ENCODE results near the gene ZNF844. TPM values are rescaled to one million over a fixed set of nuclear protein-coding genes. Genes with fewer than 3 reads are reported as not detected.

Gene ZNF844
- total RNA-seq = 0.56 and 1.1 TPM in 2 replicates

DNA sequence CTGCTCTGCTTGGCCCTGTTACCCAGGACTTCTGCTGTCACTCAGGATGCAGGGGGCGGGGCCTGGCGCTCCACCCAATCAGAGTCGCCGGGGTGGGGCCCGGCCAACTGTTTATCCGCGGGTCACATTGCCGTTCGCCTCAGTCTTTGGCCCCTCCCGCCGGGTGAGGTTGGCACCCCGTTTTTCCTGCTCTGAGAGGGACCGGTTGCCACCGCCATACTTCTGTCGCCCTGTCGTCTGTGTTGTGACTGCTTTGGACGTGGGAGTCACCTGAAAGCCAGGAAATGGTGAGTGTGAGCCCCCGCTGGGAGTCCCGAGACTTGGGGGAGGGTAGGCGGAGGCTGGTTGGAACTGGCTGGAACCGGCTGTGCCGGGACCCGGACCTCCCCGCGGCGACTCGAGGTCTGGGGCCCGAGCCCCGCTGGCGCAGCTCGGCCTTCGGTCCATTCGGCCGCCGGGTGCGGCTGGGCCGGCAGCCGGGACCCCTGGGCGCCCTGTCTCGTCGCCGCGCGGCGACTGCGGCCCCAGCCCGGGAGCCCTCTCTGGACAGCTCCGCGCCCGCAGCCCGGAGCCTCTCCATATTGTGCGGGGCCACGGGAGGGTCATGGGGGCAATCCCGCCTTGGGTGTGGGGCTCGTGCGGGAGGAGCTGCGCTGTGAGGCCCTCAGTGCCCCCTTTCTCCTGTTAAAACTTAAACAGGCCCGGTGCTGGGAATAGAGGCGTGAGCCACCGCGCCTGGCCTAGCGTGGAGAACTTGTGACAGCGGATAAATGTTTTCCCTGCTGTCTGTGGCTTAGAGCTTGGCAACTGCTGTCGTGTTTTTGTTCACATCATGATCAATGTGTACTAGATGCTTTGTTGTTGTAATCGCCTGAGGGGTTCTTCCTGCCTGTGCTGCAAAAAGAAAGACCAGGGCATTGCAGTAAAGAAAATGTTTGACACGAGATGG, at the start of gene ZNF844:
ZNF844 (plus strand) TSS at position 142 of the 949 bp plus-strand sequence; CDS start at position 285, 143 bp downstream.

DNA sequence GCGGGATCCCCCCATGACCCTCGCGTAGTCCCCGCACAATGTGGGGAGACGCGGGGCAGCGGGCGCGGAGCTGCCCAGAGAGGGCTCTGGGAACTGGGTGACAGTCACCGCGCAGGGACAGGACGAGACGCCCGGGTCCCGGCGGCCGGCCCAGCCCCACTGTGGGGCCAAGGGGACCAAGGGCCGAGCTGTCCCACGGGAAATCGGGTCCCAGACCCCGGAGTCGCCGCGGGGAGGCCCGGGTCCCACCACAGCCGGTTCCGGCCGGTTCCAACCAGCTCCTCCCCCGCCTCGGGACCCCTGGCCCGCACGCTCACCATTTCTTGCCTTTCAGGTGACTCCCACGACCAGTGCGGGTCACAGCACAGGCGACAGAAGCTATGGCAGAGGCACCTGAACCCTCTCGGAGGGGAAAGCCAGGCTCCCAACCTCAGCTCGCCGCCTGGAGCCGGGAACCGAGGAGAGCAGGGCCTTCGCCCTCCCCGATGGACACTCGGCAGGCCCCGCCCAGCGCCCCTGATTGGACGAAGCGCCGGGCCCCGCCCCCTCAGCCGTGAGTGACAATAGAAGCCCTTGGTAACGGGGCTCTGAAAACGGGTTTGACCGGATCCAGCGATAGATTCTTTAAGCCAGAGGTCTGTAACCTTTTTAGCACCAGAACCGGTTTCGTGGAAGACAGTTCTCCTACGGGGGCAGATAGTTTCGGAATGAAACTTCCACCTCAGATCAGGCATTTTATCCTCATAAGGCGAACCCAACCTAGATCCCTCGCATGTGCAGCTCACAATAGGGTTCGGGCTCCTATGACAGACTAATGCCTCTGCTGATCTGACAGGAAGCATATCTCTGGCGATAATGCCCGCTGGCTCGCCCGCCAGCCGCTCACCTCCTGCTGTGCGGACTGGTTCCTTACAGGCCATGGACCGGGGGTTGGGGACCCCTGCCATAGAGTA, 29.0 kb upstream of the ZNF844 start, which contains the start of gene ZNF433:
ZNF433 (minus strand) TSS at position 460 of the 953 bp plus-strand sequence; CDS start at position 320, 140 bp downstream.

DNA sequence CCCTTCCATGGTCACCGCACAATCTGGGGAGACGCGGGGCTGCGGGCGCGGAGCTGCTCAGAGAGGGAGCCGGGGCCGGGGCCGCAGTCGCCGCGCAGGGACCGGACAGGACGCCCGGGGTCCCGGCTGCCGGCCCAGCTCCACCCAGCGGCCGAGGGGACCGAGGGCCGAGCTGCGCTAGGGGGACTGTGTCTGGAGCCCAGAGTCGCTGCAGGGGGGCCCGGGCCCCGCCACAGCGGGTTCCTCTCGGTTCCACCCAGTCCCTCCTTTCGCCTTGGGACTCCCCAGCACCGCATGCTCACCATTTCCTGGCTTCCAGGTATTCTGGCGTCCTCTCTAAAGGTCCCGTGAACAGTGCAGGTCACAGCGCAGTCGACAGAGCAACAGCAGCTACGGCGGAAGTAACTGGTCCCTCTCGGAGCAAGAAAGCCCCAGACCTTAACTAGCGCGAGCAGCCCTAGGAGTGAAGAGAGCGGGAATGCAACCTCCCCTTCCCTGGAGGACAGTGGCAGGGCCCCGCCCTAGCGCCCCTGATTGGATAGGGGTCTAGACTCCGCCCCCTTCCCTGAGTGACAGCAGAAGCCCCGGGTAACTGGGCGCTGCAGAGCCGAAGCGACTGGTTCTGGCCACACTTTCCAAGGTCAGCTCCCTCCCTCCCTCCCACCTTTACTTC, 11.9 kb upstream of the ZNF844 start, which contains the start of gene ZNF878:
ZNF878 (minus strand) TSS at position 465 of the 673 bp plus-strand sequence; CDS start at position 305, 160 bp downstream.

Other genes with a start within 250 kb of the ZNF844 start
- 0.65 and 0.92 TPM in 2 replicates for gene ZNF439, start 216.0 kb upstream of the ZNF844 start, total RNA-seq
- 0.63 and 1.1 TPM in 2 replicates for gene ZNF69, start 176.9 kb upstream of the ZNF844 start, total RNA-seq
- 4.2 and 4.3 TPM in 2 replicates for gene ZNF700, start 139.6 kb upstream of the ZNF844 start, total RNA-seq
- 0.09 and 0.92 TPM in 2 replicates for gene ZNF763, start 99.7 kb upstream of the ZNF844 start, total RNA-seq
- gene ZNF433, start 29.1 kb upstream of the ZNF844 start, total RNA-seq = 3.8 and 5.3 TPM in 2 replicates
- gene ZNF878, start 11.8 kb upstream of the ZNF844 start, total RNA-seq = 0.21 and 0.93 TPM in 2 replicates
- gene ZNF20, start 75.6 kb downstream of the ZNF844 start, total RNA-seq = 2.9 and 3.5 TPM in 2 replicates
- gene ZNF625, start 92.0 kb downstream of the ZNF844 start, total RNA-seq = 3.0 and 6.2 TPM in 2 replicates
- gene ZNF136, start 98.4 kb downstream of the ZNF844 start, total RNA-seq = 1.4 and 2.5 TPM in 2 replicates
- gene ZNF44, start 230.2 kb downstream of the ZNF844 start, total RNA-seq = 2.8 and 4.6 TPM in 2 replicates